IMR-90 (cell line): ENCODE results near the gene NAA10. TPM values are rescaled to one million over a fixed set of nuclear protein-coding genes. Genes with fewer than 3 reads are reported as not detected.

ENCODE experiments used
- ATAC-seq: fragments of 200-7000 bp; cut with Tn5 transposase; 2 replicates; pipeline ENCODE4 v1.9.1; 2020; ENCODE audit warnings: low read depth, mild to moderate bottlenecking, moderate library complexity
- BruUV-seq: library from RNA; stranded (reverse); fragments of 400-500 nt; replicated peaks from 2 replicates; lab custom pipeline; 2021; lab: Mats Ljungman, UMichigan
- CTCF ChIA-PET: fragments of 300-600 bp; formaldehyde crosslinking; extraction: SDS; loops from one replicate; lab custom pipeline; 2021; ENCODE audit warnings: antibody characterized with exemption; lab: Yijun Ruan, JAX
- POLR2A ChIA-PET: fragments of 300-600 bp; sonication (Branson Sonifier 250); formaldehyde crosslinking; loops from one replicate; lab custom pipeline; 2022; ENCODE audit warnings: antibody characterized with exemption; ENCODE audit not compliant: unreplicated experiment; lab: Charles Lee
- DNase-seq: peaks from one replicate; pipeline ENCODE4 v3.0.0; 2013
- H2AFZ ChIP-seq: replicated peaks from 2 replicates; pipeline ENCODE3; 2013; ENCODE audit warnings: low read length, mild to moderate bottlenecking; ENCODE audit not compliant: poor library complexity
- H2AK5ac ChIP-seq: 2 replicates; pipeline ENCODE4 v1.6.1; 2013; ENCODE audit warnings: low read depth, low read length, inconsistent platforms
- H2AK9ac ChIP-seq: replicated peaks from 2 replicates; pipeline ENCODE3; 2013; ENCODE audit warnings: mild to moderate bottlenecking, low read depth, low read length, moderate library complexity; ENCODE audit not compliant: poor library complexity
- H2BK120ac ChIP-seq: 2 replicates; pipeline ENCODE4 v1.6.1; 2013; ENCODE audit warnings: low read depth, low read length, inconsistent platforms
- H2BK15ac ChIP-seq: 3 replicates; pipeline ENCODE4 v1.6.1; 2013; ENCODE audit warnings: low read depth, low read length, inconsistent platforms
- H2BK20ac ChIP-seq: 2 replicates; pipeline ENCODE4 v1.6.1; 2013; ENCODE audit warnings: low read depth, mild to moderate bottlenecking, inconsistent platforms, low read length, moderate library complexity
- H2BK5ac ChIP-seq: 2 replicates; pipeline ENCODE4 v1.6.1; 2013; ENCODE audit warnings: mild to moderate bottlenecking, low read depth, low read length, inconsistent platforms; ENCODE audit not compliant: poor library complexity, severe bottlenecking
- H3K14ac ChIP-seq: replicated peaks from 2 replicates; pipeline ENCODE4 v1.6.1; 2013; ENCODE audit warnings: low read depth, low read length, inconsistent platforms
- H3K18ac ChIP-seq: 2 replicates; pipeline ENCODE4 v1.6.1; 2013; ENCODE audit warnings: low read depth, low read length, control low read depth
- H3K23ac ChIP-seq: 2 replicates; pipeline ENCODE4 v1.6.1; 2013; ENCODE audit warnings: low read depth, low read length, inconsistent platforms
- H3K27ac ChIP-seq: 2 replicates; pipeline ENCODE4 v1.5.1; 2013; ENCODE audit warnings: mild to moderate bottlenecking, control low read depth, low read length; ENCODE audit not compliant: insufficient read depth
- H3K27me3 ChIP-seq: 2 replicates; pipeline ENCODE4 v1.6.1; 2013; ENCODE audit warnings: low read length; ENCODE audit not compliant: control insufficient read depth, insufficient read depth
- H3K36me3 ChIP-seq: 2 replicates; pipeline ENCODE4 v1.6.1; 2013; ENCODE audit warnings: low read length, mixed read lengths; ENCODE audit not compliant: control insufficient read depth, insufficient read depth
- H3K4ac ChIP-seq: 2 replicates; pipeline ENCODE4 v1.6.1; 2013; ENCODE audit warnings: low read depth, low read length, inconsistent platforms
- H3K4me1 ChIP-seq: 2 replicates; pipeline ENCODE4 v1.6.1; 2013; ENCODE audit warnings: low read length, mixed read lengths; ENCODE audit not compliant: control insufficient read depth, insufficient read depth
- H3K4me2 ChIP-seq: 2 replicates; pipeline ENCODE4 v1.6.1; 2013; ENCODE audit warnings: low read depth, mild to moderate bottlenecking, control low read depth, low read length, moderate library complexity
- H3K4me3 ChIP-seq: 2 replicates; pipeline ENCODE4 v1.5.1; 2013; ENCODE audit warnings: low read depth, mild to moderate bottlenecking, control low read depth, low read length, moderate library complexity; ENCODE audit not compliant: insufficient read depth
- H3K56ac ChIP-seq: 2 replicates; pipeline ENCODE4 v1.6.1; 2013; ENCODE audit warnings: low read length, inconsistent platforms; ENCODE audit not compliant: insufficient read depth; ENCODE audit errors: extremely low read depth
- H3K79me1 ChIP-seq, 2 experiments: 2 replicates each; pipeline ENCODE4 v1.6.1; 2013; ENCODE audit warnings: low read length in 2 of 2, inconsistent platforms in 1 of 2, low read depth in 1 of 2
- H3K9ac ChIP-seq: 2 replicates; pipeline ENCODE4 v1.6.1; 2013; ENCODE audit warnings: low read depth, low read length, control low read depth
- H3K9me1 ChIP-seq: 2 replicates; pipeline ENCODE4 v1.6.1; 2013; ENCODE audit warnings: low read length, inconsistent platforms; ENCODE audit not compliant: insufficient read depth
- H3K9me3 ChIP-seq: 2 replicates; pipeline ENCODE4 v1.6.1; 2013; ENCODE audit warnings: low read length; ENCODE audit not compliant: control insufficient read depth, insufficient read depth
- H4K20me1 ChIP-seq: 2 replicates; pipeline ENCODE4 v1.6.1; 2013; ENCODE audit warnings: low read length, inconsistent platforms; ENCODE audit not compliant: insufficient read depth
- H4K5ac ChIP-seq: 2 replicates; pipeline ENCODE4 v1.6.1; 2013; ENCODE audit warnings: mild to moderate bottlenecking, low read depth, low read length, control low read depth
- H4K8ac ChIP-seq, 2 experiments: 2 replicates each; pipeline ENCODE4 v1.6.1; 2013; ENCODE audit warnings: low read depth in 2 of 2, low read length in 2 of 2, control low read depth in 1 of 2, inconsistent platforms in 1 of 2
- H4K91ac ChIP-seq: 2 replicates; pipeline ENCODE4 v1.6.1; 2013; ENCODE audit warnings: low read depth, low read length, inconsistent platforms; ENCODE audit not compliant: insufficient read depth
- BHLHE40 ChIP-seq: fragments of 150-350 bp; IDR thresholded peaks from 2 replicates; pipeline ENCODE4 v1.6.1; 2016; ENCODE audit warnings: mild to moderate bottlenecking, low read depth, low read length
- CEBPB ChIP-seq: IDR thresholded peaks from 2 replicates; pipeline ENCODE4 v1.6.1; 2012; ENCODE audit warnings: low read depth, low read length, improper control_type of control experiment
- CHD1 ChIP-seq: IDR thresholded peaks from 2 replicates; pipeline ENCODE4 v1.6.1; 2012; ENCODE audit warnings: low read depth, low read length, improper control_type of control experiment
- FOS ChIP-seq: fragments of 150-350 bp; IDR thresholded peaks from 2 replicates; pipeline ENCODE4 v1.6.1; 2016; ENCODE audit warnings: low read depth, low read length
- MAFK ChIP-seq: IDR thresholded peaks from 2 replicates; pipeline ENCODE4 v1.6.1; 2012; ENCODE audit warnings: low read depth, low read length, improper control_type of control experiment
- MAZ ChIP-seq: IDR thresholded peaks from 2 replicates; pipeline ENCODE4 v1.6.1; 2012; ENCODE audit warnings: low read depth, mild to moderate bottlenecking, low read length, improper control_type of control experiment, moderate library complexity, borderline replicate concordance
- MXI1 ChIP-seq: IDR thresholded peaks from 2 replicates; pipeline ENCODE4 v1.6.1; 2012; ENCODE audit warnings: low read depth, mild to moderate bottlenecking, low read length, moderate library complexity, borderline replicate concordance
- NFE2L2 ChIP-seq: fragments of 150-350 bp; IDR thresholded peaks from 2 replicates; pipeline ENCODE4 v1.6.1; 2016; ENCODE audit warnings: low read depth, mild to moderate bottlenecking, low read length
- POLR2A ChIP-seq: IDR thresholded peaks from 2 replicates; pipeline ENCODE4 v1.6.1; 2012; ENCODE audit warnings: mild to moderate bottlenecking, low read depth, low read length
- RAD21 ChIP-seq: IDR thresholded peaks from 2 replicates; pipeline ENCODE4 v1.6.1; 2012; ENCODE audit warnings: low read length, improper control_type of control experiment
- RFX5 ChIP-seq: IDR thresholded peaks from 2 replicates; pipeline ENCODE4 v1.8.0; 2012; ENCODE audit warnings: low read depth, mild to moderate bottlenecking, low read length, moderate library complexity
- SMC3 ChIP-seq: fragments of 150-350 bp; IDR thresholded peaks from 2 replicates; pipeline ENCODE4 v1.6.1; 2016; ENCODE audit warnings: low read depth, mild to moderate bottlenecking, antibody characterized with exemption, low read length, moderate library complexity
- WGBS, 2 experiments: methylation state at CpG; one replicate each; pipeline versions ENCODE4 v1.1.5 to v1.1.7; 2013; ENCODE audit warnings: missing lambda C conversion rate in 2 of 2; ENCODE audit not compliant: insufficient read length in 1 of 2; ENCODE audit errors: extremely low coverage in 2 of 2; 5-methylcytosine and 5-hydroxymethylcytosine counted together
- dilution Hi-C: fragments of 300-500 bp; cut with HindIII; formaldehyde crosslinking; loops from one replicate; pipeline ENCODE4 v1.14.3; 2018; ENCODE audit warnings: low sequenced_read_pairs; ENCODE audit not compliant: unreplicated experiment
- in situ Hi-C: fragments of 300-500 bp; cut with MboI; formaldehyde crosslinking; loops from 3 replicates; pipeline ENCODE4 v1.14.3; 2019; ENCODE audit warnings: low sequenced_read_pairs, inconsistent platforms, mixed read lengths
- intact Hi-C: fragments of 100-400 bp; cut with micrococcal nuclease; formaldehyde crosslinking; loops from 2 replicates; pipeline ENCODE4 v1.10.0; 2022
- polyA plus RNA-seq, 3 experiments: library from polyadenylated mRNA; depleted of rRNA; stranded (reverse); fragments of >200 nt; gene quantifications; 2 replicates each; pipeline ENCODE4 v1.2.3, GENCODE V29; 2012; ENCODE audit warnings: low replicate concordance in 1 of 3
- total RNA-seq: library from RNA; depleted of rRNA; stranded (reverse); fragments of >200 nt; gene quantifications from 2 replicates; pipeline ENCODE4 v1.2.3, GENCODE V29; 2012
- TF ChIP-seq, protein P1 (sequence below): conservative IDR thresholded peaks from 2 replicates; pipeline ENCODE4 v1.5.1; 2012; ENCODE audit warnings: mild to moderate bottlenecking, low read depth, low read length, improper control_type of control experiment
- TF ChIP-seq, protein P2 (sequence below): fragments of 150-350 bp; IDR thresholded peaks from 2 replicates; pipeline ENCODE4 v1.6.1; 2017; ENCODE audit warnings: mild to moderate bottlenecking, antibody characterized with exemption, low read length, low read depth
- TF ChIP-seq, protein P3 (sequence below): fragments of 150-350 bp; IDR thresholded peaks from 2 replicates; pipeline ENCODE4 v1.6.1; 2016; ENCODE audit warnings: low read depth, mild to moderate bottlenecking, low read length, moderate library complexity, borderline replicate concordance

NAA10 gene
- total and polyA plus RNA-seq, 2 of the 4 experiments (the other 2 are of a cell fraction), result 98.6 to 172 TPM

DNA sequence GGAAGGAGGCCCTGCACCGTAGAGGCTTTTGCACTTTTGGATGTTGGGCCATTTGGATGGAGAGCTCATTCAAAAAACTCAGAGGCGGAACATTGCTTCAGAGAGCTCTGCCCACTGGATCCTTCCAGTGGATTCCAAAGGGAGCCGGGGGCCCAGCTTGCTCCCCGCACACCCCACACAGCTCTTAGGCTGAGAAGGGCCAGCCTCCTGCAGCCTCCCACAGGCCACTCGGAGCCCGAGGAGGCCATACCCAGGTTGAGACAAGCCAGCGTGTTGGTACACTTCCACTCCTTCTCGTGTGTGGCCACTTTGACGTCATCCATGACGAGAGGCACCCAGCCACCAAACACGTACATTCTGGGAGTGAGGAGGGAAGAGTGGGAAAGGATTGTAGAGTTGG, 26.5 kb upstream of the NAA10 start:
- in situ Hi-C loops, result loop anchor here (10.0 kb wide), 1 partner anchor 196 kb away; the partner anchor contains the start of gene PLXNB3
- no peak for DNase-seq
- Histone ChIP-seq H4K5ac (no peak overlapping the region), H2AK5ac (no peak overlapping the region), H2BK5ac (no peak overlapping the region), H4K91ac (no peak overlapping the region), H3K9ac (no peak overlapping the region), H3K79me1 (peaks cover 5 to 9% of the 10 kb centered on the region in 2 experiments), H3K9me3 (no peaks in the 10 kb centered on the region), H3K27ac (no peak overlapping the region), H3K9me1 (no peaks in the 10 kb centered on the region), H4K8ac (no peak overlapping the region), H4K20me1 (peaks cover 37% of the 10 kb centered on the region), H3K4me3 (no peak overlapping the region), H3K23ac (no peak overlapping the region), H2AK9ac (no peak overlapping the region), H3K14ac (no peak overlapping the region), H2AFZ (no peak overlapping the region), H2BK15ac (no peak overlapping the region), H3K18ac (no peak overlapping the region), H3K4ac (no peak overlapping the region), H3K4me2 (no peak overlapping the region), H2BK120ac (no peak overlapping the region), H3K36me3 (peaks cover 69% of the 10 kb centered on the region), H2BK20ac (no peak overlapping the region), H3K27me3 (no peaks in the 10 kb centered on the region), H3K56ac (no peak overlapping the region), H3K4me1 (peaks cover 2% of the 10 kb centered on the region; the same call in 1 of the 2 replicates)
- dilution Hi-C loops, result no loop called here
- ChIA-PET CTCF (no interaction called here), POLR2A (no interaction called here)
- intact Hi-C loops, result no loop called here
- no TSS peak for BruUV-seq
- TF ChIP-seq POLR2A, result no peak
- TF ChIP-seq RAD21, result no peak
- no peak for TF ChIP-seq CHD1
- no peak for TF ChIP-seq NFE2L2
- TF ChIP-seq, protein P1, sequence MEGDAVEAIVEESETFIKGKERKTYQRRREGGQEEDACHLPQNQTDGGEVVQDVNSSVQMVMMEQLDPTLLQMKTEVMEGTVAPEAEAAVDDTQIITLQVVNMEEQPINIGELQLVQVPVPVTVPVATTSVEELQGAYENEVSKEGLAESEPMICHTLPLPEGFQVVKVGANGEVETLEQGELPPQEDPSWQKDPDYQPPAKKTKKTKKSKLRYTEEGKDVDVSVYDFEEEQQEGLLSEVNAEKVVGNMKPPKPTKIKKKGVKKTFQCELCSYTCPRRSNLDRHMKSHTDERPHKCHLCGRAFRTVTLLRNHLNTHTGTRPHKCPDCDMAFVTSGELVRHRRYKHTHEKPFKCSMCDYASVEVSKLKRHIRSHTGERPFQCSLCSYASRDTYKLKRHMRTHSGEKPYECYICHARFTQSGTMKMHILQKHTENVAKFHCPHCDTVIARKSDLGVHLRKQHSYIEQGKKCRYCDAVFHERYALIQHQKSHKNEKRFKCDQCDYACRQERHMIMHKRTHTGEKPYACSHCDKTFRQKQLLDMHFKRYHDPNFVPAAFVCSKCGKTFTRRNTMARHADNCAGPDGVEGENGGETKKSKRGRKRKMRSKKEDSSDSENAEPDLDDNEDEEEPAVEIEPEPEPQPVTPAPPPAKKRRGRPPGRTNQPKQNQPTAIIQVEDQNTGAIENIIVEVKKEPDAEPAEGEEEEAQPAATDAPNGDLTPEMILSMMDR, result no peak
- TF ChIP-seq, protein P2, sequence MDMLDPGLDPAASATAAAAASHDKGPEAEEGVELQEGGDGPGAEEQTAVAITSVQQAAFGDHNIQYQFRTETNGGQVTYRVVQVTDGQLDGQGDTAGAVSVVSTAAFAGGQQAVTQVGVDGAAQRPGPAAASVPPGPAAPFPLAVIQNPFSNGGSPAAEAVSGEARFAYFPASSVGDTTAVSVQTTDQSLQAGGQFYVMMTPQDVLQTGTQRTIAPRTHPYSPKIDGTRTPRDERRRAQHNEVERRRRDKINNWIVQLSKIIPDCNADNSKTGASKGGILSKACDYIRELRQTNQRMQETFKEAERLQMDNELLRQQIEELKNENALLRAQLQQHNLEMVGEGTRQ, result no peak
- no peak for TF ChIP-seq SMC3
- no peak for TF ChIP-seq CEBPB
- TF ChIP-seq MAZ, result no peak
- TF ChIP-seq BHLHE40, result no peak
- no peak for TF ChIP-seq RFX5
- TF ChIP-seq MXI1, result no peak
- TF ChIP-seq FOS, result no peak
- no peak for TF ChIP-seq MAFK
- TF ChIP-seq, protein P3, sequence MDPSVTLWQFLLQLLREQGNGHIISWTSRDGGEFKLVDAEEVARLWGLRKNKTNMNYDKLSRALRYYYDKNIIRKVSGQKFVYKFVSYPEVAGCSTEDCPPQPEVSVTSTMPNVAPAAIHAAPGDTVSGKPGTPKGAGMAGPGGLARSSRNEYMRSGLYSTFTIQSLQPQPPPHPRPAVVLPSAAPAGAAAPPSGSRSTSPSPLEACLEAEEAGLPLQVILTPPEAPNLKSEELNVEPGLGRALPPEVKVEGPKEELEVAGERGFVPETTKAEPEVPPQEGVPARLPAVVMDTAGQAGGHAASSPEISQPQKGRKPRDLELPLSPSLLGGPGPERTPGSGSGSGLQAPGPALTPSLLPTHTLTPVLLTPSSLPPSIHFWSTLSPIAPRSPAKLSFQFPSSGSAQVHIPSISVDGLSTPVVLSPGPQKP, result no peak
- ATAC-seq, result no peak
- WGBS, 2 experiments, result no CpG with 5 or more reads among the region's 11 CpGs
